Effector memory CD4-positive, alpha-beta T cell (primary cell): ENCODE data around the gene LRP2.

Source experiments
- DNase-seq, 3 donors: peaks; one replicate each; pipeline ENCODE4 v3.0.0-alpha.2; 2020
- H3K27ac ChIP-seq: 2 replicates; pipeline ENCODE4 v1.7.0; 2013; ENCODE audit warnings: mild to moderate bottlenecking, low read length, moderate library complexity; ENCODE audit not compliant: insufficient read depth, poor library complexity, severe bottlenecking
- H3K27me3 ChIP-seq: replicated peaks from 2 replicates; pipeline ENCODE4 v1.7.0; 2013; ENCODE audit warnings: mild to moderate bottlenecking, low read length; ENCODE audit not compliant: insufficient read depth, control insufficient read depth, poor library complexity, severe bottlenecking
- H3K36me3 ChIP-seq: 2 replicates; pipeline ENCODE4 v1.7.0; 2013; ENCODE audit warnings: mild to moderate bottlenecking, low read length, moderate library complexity; ENCODE audit not compliant: control insufficient read depth, insufficient read depth
- H3K4me1 ChIP-seq: 2 replicates; pipeline ENCODE4 v1.7.0; 2013; ENCODE audit warnings: low read length, mild to moderate bottlenecking; ENCODE audit not compliant: control insufficient read depth, insufficient read depth, poor library complexity, severe bottlenecking
- H3K4me3 ChIP-seq: 2 replicates; pipeline ENCODE4 v1.7.0; 2013; ENCODE audit warnings: low read length, low read depth, mild to moderate bottlenecking; ENCODE audit not compliant: insufficient read depth, poor library complexity, severe bottlenecking
- H3K9me3 ChIP-seq: 2 replicates; pipeline ENCODE4 v1.7.0; 2013; ENCODE audit warnings: mild to moderate bottlenecking, low read length, moderate library complexity; ENCODE audit not compliant: control insufficient read depth

The LRP2 gene

GRCh38 chr2:169225233-169225750 lies 137.0 kb downstream of the LRP2 start:
- no peak for DNase-seq
- H3K27me3 ChIP-seq = no peaks in the 10 kb centered on the region
- H3K4me1 ChIP-seq = no peaks in the 10 kb centered on the region
- H3K4me3 ChIP-seq = no peak overlapping the region
- no peaks in the 10 kb centered on the region for H3K36me3 ChIP-seq
- H3K9me3 ChIP-seq = no peaks in the 10 kb centered on the region
- H3K27ac ChIP-seq = no peak overlapping the region

- DNase-seq = no peak
- Histone ChIP-seq H3K4me1 (no peaks in the 10 kb centered on the region), H3K27me3 (no peaks in the 10 kb centered on the region), H3K36me3 (no peaks in the 10 kb centered on the region), H3K27ac (no peak overlapping the region), H3K4me3 (no peak overlapping the region), H3K9me3 (no peaks in the 10 kb centered on the region)
Measured at GRCh38 chr2:169222665-169223064, 139.7 kb downstream of the LRP2 start.

- Histone ChIP-seq H3K4me1 (no peaks in the 10 kb centered on the region), H3K4me3 (no peak overlapping the region), H3K27ac (no peak overlapping the region), H3K9me3 (no peaks in the 10 kb centered on the region), H3K27me3 (no peaks in the 10 kb centered on the region), H3K36me3 (no peaks in the 10 kb centered on the region)
- no peak for DNase-seq
Measured at GRCh38 chr2:169221745-169222369, 140.5 kb downstream of the LRP2 start.

- no peak overlapping the region for H3K4me3 ChIP-seq
- no peaks in the 10 kb centered on the region for H3K27me3 ChIP-seq
- H3K4me1 ChIP-seq = no peaks in the 10 kb centered on the region
- H3K27ac ChIP-seq = no peak overlapping the region
- H3K9me3 ChIP-seq = no peaks in the 10 kb centered on the region
- no peaks in the 10 kb centered on the region for H3K36me3 ChIP-seq
- DNase-seq = no peak
Measured at GRCh38 chr2:169210917-169211316, 151.4 kb downstream of the LRP2 start.

GRCh38 chr2:169208026-169208425 lies 154.3 kb downstream of the LRP2 start:
- no peaks in the 10 kb centered on the region for H3K27me3 ChIP-seq
- H3K4me3 ChIP-seq = no peak overlapping the region
- no peaks in the 10 kb centered on the region for H3K36me3 ChIP-seq
- no peak overlapping the region for H3K27ac ChIP-seq
- DNase-seq = no peak
- H3K4me1 ChIP-seq = no peaks in the 10 kb centered on the region
- no peaks in the 10 kb centered on the region for H3K9me3 ChIP-seq

- H3K27me3 ChIP-seq = peaks cover 3% of the 10 kb centered on the region
- H3K9me3 ChIP-seq = no peaks in the 10 kb centered on the region
- no peak for DNase-seq
- H3K4me1 ChIP-seq = no peaks in the 10 kb centered on the region
- H3K36me3 ChIP-seq = no peaks in the 10 kb centered on the region
- H3K27ac ChIP-seq = no peak overlapping the region
- no peak overlapping the region for H3K4me3 ChIP-seq
Measured at GRCh38 chr2:169205176-169205575, 157.2 kb downstream of the LRP2 start.

- Histone ChIP-seq H3K27me3 (peaks cover 3% of the 10 kb centered on the region), H3K27ac (no peak overlapping the region), H3K36me3 (no peaks in the 10 kb centered on the region), H3K4me1 (no peaks in the 10 kb centered on the region), H3K4me3 (no peak overlapping the region), H3K9me3 (no peaks in the 10 kb centered on the region)
- DNase-seq = no peak
Measured at GRCh38 chr2:169203952-169204351, 158.4 kb downstream of the LRP2 start.

GRCh38 chr2:169200756-169201155 lies 161.6 kb downstream of the LRP2 start:
- no peak for DNase-seq
- Histone ChIP-seq H3K4me3 (no peak overlapping the region), H3K27me3 (peaks cover 3% of the 10 kb centered on the region), H3K9me3 (no peaks in the 10 kb centered on the region), H3K27ac (no peak overlapping the region), H3K4me1 (no peaks in the 10 kb centered on the region), H3K36me3 (no peaks in the 10 kb centered on the region)

GRCh38 chr2:169193618-169194017 lies 168.7 kb downstream of the LRP2 start:
- Histone ChIP-seq H3K4me1 (no peaks in the 10 kb centered on the region), H3K27ac (no peak overlapping the region), H3K36me3 (no peaks in the 10 kb centered on the region), H3K4me3 (no peak overlapping the region), H3K9me3 (no peaks in the 10 kb centered on the region), H3K27me3 (no peaks in the 10 kb centered on the region)
- DNase-seq = no peak

- Histone ChIP-seq H3K27me3 (no peaks in the 10 kb centered on the region), H3K27ac (no peak overlapping the region), H3K4me1 (no peaks in the 10 kb centered on the region), H3K4me3 (no peak overlapping the region), H3K36me3 (no peaks in the 10 kb centered on the region), H3K9me3 (no peaks in the 10 kb centered on the region)
- no peak for DNase-seq
Measured at GRCh38 chr2:169190197-169190775, 172.0 kb downstream of the LRP2 start.
